ENCODE data around the gene BTBD7. TPM values are rescaled to one million over a fixed set of nuclear protein-coding genes. Genes with fewer than 3 reads are reported as not detected.

BTBD7 gene
- total RNA-seq, 1 donor from 2014 or later: 47.9 TPM

- DNase-seq (ENCODE audit: extremely low spot score, unreplicated experiment): no peak
- TF ChIP-seq, protein P1, sequence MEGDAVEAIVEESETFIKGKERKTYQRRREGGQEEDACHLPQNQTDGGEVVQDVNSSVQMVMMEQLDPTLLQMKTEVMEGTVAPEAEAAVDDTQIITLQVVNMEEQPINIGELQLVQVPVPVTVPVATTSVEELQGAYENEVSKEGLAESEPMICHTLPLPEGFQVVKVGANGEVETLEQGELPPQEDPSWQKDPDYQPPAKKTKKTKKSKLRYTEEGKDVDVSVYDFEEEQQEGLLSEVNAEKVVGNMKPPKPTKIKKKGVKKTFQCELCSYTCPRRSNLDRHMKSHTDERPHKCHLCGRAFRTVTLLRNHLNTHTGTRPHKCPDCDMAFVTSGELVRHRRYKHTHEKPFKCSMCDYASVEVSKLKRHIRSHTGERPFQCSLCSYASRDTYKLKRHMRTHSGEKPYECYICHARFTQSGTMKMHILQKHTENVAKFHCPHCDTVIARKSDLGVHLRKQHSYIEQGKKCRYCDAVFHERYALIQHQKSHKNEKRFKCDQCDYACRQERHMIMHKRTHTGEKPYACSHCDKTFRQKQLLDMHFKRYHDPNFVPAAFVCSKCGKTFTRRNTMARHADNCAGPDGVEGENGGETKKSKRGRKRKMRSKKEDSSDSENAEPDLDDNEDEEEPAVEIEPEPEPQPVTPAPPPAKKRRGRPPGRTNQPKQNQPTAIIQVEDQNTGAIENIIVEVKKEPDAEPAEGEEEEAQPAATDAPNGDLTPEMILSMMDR (conservative IDR thresholded peaks at IDR 0.05): no peak
- H3K4me3 Mint-ChIP-seq: no peak overlapping the region
- H3K36me3 Mint-ChIP-seq: peaks cover 4% of the 10 kb centered on the region
- H3K27ac Mint-ChIP-seq: no peak overlapping the region
- no peaks in the 10 kb centered on the region for H3K27me3 Mint-ChIP-seq
- H3K9me3 Mint-ChIP-seq: no peaks in the 10 kb centered on the region
- peaks cover 8% of the 10 kb centered on the region for H3K4me1 Mint-ChIP-seq (ENCODE audit: unreplicated experiment)
These were observed 27.0 kb downstream of the BTBD7 start for GRCh38 chr14:93305725-93306418.

GRCh38 chr14:93304771-93305170, 28.1 kb downstream of the BTBD7 start:
- Mint-ChIP-seq H3K9me3 (no peaks in the 10 kb centered on the region), H3K4me1 (ENCODE audit: unreplicated experiment) (peaks cover 13% of the 10 kb centered on the region), H3K27ac (no peak overlapping the region), H3K27me3 (no peaks in the 10 kb centered on the region), H3K4me3 (no peak overlapping the region), H3K36me3 (peaks cover 4% of the 10 kb centered on the region)
- DNase-seq (ENCODE audit: extremely low spot score, unreplicated experiment): no peak
- TF ChIP-seq, protein P1 (conservative IDR thresholded peaks at IDR 0.05): no peak

GRCh38 chr14:93303659-93304058, 29.2 kb downstream of the BTBD7 start:
- peaks cover 4% of the 10 kb centered on the region for H3K36me3 Mint-ChIP-seq
- no peak for DNase-seq (ENCODE audit: extremely low spot score, unreplicated experiment)
- H3K27ac Mint-ChIP-seq: no peak overlapping the region
- H3K4me3 Mint-ChIP-seq: no peak overlapping the region
- H3K9me3 Mint-ChIP-seq: no peaks in the 10 kb centered on the region
- peaks cover 14% of the 10 kb centered on the region for H3K4me1 Mint-ChIP-seq (ENCODE audit: unreplicated experiment)
- TF ChIP-seq, protein P1 (conservative IDR thresholded peaks at IDR 0.05): no peak
- H3K27me3 Mint-ChIP-seq: no peaks in the 10 kb centered on the region

GRCh38 chr14:93302688-93303581, 29.9 kb downstream of the BTBD7 start:
- no peaks in the 10 kb centered on the region for H3K9me3 Mint-ChIP-seq
- H3K27ac Mint-ChIP-seq: peak overlapping the region; percentile 27
- no peak overlapping the region for H3K4me3 Mint-ChIP-seq
- DNase-seq (ENCODE audit: extremely low spot score, unreplicated experiment): no peak
- peaks cover 4% of the 10 kb centered on the region for H3K36me3 Mint-ChIP-seq
- TF ChIP-seq, protein P1 (conservative IDR thresholded peaks at IDR 0.05): no peak
- H3K4me1 Mint-ChIP-seq (ENCODE audit: unreplicated experiment): peaks cover 14% of the 10 kb centered on the region
- H3K27me3 Mint-ChIP-seq: no peaks in the 10 kb centered on the region

- H3K9me3 Mint-ChIP-seq: no peaks in the 10 kb centered on the region
- H3K36me3 Mint-ChIP-seq: peaks cover 4% of the 10 kb centered on the region
- DNase-seq (ENCODE audit: extremely low spot score, unreplicated experiment): no peak
- H3K4me3 Mint-ChIP-seq: peak overlapping the region; percentile 8
- no peaks in the 10 kb centered on the region for H3K27me3 Mint-ChIP-seq
- peaks cover 14% of the 10 kb centered on the region for H3K4me1 Mint-ChIP-seq (ENCODE audit: unreplicated experiment)
- H3K27ac Mint-ChIP-seq: peak overlapping the region; percentile 95
- TF ChIP-seq, protein P1 (conservative IDR thresholded peaks at IDR 0.05): no peak
These were observed 30.9 kb downstream of the BTBD7 start for GRCh38 chr14:93301821-93302447.

Measured in type B pancreatic cell (in vitro differentiated cells).